ENCODE measurements around the gene COBL.

DNA sequence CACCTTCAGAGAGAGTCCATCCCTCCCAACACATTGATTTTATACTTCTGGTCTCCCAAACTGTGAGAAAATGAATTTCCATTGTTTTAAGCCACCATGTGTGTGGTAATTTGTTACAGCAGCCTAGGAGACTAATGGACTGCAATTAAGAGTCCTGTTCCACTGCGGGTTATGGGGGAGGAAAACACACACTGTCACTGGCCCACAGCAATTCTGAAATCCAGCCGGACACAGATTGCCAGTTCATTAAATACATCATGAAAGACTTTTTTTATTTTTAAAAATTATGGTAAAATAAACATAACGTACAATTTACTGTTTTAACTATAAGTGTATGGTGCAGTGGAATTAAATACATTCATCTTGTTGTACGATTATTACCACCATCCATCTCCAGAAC is 340.5 kb downstream of the COBL start:
- no peak for TF ChIP-seq POLR2A (conservative IDR thresholded peaks at IDR 0.05)
- no peak for TF ChIP-seq SRF (CRISPR knock-in tag; IDR thresholded peaks at IDR 0.05)
- TF ChIP-seq NBN (IDR thresholded peaks at IDR 0.05; ENCODE audit: low read depth): no peak
- TF ChIP-seq ZFX (CRISPR knock-in tag; IDR thresholded peaks at IDR 0.05): no peak
- TF ChIP-seq, protein P1, sequence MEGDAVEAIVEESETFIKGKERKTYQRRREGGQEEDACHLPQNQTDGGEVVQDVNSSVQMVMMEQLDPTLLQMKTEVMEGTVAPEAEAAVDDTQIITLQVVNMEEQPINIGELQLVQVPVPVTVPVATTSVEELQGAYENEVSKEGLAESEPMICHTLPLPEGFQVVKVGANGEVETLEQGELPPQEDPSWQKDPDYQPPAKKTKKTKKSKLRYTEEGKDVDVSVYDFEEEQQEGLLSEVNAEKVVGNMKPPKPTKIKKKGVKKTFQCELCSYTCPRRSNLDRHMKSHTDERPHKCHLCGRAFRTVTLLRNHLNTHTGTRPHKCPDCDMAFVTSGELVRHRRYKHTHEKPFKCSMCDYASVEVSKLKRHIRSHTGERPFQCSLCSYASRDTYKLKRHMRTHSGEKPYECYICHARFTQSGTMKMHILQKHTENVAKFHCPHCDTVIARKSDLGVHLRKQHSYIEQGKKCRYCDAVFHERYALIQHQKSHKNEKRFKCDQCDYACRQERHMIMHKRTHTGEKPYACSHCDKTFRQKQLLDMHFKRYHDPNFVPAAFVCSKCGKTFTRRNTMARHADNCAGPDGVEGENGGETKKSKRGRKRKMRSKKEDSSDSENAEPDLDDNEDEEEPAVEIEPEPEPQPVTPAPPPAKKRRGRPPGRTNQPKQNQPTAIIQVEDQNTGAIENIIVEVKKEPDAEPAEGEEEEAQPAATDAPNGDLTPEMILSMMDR (IDR thresholded peaks at IDR 0.05 in 2 of 3, conservative IDR thresholded peaks at IDR 0.05 in 1 of 3; ENCODE audit: insufficient read depth in 2 of 3, low read depth in 1 of 3, low read length in 3 of 3): no peak
- TF ChIP-seq YY1 (IDR thresholded peaks at IDR 0.05; ENCODE audit: borderline replicate concordance in 1 of 3, control insufficient read depth in 1 of 3, extremely low read depth in 1 of 3, insufficient read depth in 3 of 3, insufficient read length in 1 of 3, insufficient replicate concordance in 2 of 3, low read depth in 1 of 3, low read length in 2 of 3): no peak
- TF ChIP-seq, protein P2, sequence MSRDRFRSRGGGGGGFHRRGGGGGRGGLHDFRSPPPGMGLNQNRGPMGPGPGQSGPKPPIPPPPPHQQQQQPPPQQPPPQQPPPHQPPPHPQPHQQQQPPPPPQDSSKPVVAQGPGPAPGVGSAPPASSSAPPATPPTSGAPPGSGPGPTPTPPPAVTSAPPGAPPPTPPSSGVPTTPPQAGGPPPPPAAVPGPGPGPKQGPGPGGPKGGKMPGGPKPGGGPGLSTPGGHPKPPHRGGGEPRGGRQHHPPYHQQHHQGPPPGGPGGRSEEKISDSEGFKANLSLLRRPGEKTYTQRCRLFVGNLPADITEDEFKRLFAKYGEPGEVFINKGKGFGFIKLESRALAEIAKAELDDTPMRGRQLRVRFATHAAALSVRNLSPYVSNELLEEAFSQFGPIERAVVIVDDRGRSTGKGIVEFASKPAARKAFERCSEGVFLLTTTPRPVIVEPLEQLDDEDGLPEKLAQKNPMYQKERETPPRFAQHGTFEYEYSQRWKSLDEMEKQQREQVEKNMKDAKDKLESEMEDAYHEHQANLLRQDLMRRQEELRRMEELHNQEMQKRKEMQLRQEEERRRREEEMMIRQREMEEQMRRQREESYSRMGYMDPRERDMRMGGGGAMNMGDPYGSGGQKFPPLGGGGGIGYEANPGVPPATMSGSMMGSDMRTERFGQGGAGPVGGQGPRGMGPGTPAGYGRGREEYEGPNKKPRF (IDR thresholded peaks at IDR 0.05; ENCODE audit: low read depth, low read length): no peak
- TF ChIP-seq RBM22 (IDR thresholded peaks at IDR 0.05; ENCODE audit: low read depth, low read length, poor library complexity, severe bottlenecking): no peak
- TF ChIP-seq, protein P3, sequence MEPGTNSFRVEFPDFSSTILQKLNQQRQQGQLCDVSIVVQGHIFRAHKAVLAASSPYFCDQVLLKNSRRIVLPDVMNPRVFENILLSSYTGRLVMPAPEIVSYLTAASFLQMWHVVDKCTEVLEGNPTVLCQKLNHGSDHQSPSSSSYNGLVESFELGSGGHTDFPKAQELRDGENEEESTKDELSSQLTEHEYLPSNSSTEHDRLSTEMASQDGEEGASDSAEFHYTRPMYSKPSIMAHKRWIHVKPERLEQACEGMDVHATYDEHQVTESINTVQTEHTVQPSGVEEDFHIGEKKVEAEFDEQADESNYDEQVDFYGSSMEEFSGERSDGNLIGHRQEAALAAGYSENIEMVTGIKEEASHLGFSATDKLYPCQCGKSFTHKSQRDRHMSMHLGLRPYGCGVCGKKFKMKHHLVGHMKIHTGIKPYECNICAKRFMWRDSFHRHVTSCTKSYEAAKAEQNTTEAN (CRISPR knock-in tag; IDR thresholded peaks at IDR 0.05): no peak
- no peak for TF ChIP-seq RFX5 (IDR thresholded peaks at IDR 0.05; ENCODE audit: low read depth, low read length)
- TF ChIP-seq, protein P4, sequence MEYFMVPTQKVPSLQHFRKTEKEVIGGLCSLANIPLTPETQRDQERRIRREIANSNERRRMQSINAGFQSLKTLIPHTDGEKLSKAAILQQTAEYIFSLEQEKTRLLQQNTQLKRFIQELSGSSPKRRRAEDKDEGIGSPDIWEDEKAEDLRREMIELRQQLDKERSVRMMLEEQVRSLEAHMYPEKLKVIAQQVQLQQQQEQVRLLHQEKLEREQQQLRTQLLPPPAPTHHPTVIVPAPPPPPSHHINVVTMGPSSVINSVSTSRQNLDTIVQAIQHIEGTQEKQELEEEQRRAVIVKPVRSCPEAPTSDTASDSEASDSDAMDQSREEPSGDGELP (CRISPR knock-in tag; IDR thresholded peaks at IDR 0.05; ENCODE audit: borderline replicate concordance): no peak
- TF ChIP-seq GATAD2B (IDR thresholded peaks at IDR 0.05; ENCODE audit: borderline replicate concordance): no peak
- no peak for TF ChIP-seq NFRKB (IDR thresholded peaks at IDR 0.05; ENCODE audit: low read depth)
